ENCODE data around the gene TXK.

Gene TXK

DNA sequence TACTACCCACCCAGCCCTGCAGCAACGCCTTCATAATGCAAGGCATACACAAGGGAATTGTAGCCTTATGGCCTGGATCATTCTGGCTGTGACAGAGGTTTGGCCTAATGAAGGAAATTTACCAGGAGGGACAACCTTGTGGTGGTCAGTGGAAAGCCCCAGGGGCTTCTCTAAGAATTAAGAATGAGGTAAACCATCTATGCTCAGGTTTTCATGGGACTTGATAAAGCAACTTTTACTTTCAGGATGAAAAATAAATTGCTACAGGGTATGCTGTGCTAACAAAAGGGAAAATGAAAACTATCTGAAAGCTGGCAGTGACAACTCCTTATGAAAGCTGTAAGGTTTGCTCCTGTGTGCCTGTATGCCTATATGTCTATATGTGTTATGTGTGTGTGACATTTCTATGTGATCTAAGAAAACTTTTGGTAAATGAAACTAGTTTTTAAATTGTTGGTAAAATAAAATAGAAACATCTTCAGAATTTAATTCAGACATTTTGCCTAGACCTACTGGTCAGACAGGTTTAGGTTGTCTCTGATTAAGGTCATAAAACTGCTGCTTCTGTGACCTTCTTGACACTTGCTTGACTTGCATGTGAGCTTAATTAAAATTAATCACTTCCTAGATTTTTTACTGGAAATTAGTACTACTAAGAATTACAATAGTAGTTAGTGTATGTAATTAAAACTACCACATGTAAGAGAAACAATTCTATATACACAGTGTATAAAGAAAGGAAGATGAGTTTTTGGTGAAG, 19.9 kb upstream of the TXK start:
- no peak for TF ChIP-seq ZNF274 (IDR thresholded peaks at IDR 0.05; ENCODE audit: low read depth, low read length)

DNA sequence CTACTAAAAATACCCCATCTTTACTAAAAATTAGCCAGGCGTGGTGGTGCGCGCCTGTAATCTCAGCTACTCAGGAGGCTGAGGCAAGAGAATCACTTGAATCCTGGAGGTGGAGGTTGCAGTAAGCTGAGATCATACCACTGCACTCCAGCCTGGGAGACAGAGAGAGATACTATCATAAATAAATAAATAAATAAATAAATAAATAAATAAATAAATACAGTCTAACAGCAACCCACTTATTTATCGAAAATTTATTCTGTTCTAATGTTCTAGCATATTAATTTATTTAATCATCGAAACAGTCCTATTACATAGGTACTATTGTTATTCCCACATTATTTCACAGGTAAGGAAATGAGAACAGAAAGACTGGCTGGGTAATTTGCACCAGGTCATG, 18.2 kb upstream of the TXK start:
- no peak for TF ChIP-seq ZNF274 (IDR thresholded peaks at IDR 0.05; ENCODE audit: low read depth, low read length)
- H3K4me3 ChIP-seq (ENCODE audit: low read length): no peak overlapping the region

More for the DNA sequence above, 19.9 kb upstream of the TXK start:
- H3K4me3 ChIP-seq (ENCODE audit: low read length): no peak overlapping the region

DNA sequence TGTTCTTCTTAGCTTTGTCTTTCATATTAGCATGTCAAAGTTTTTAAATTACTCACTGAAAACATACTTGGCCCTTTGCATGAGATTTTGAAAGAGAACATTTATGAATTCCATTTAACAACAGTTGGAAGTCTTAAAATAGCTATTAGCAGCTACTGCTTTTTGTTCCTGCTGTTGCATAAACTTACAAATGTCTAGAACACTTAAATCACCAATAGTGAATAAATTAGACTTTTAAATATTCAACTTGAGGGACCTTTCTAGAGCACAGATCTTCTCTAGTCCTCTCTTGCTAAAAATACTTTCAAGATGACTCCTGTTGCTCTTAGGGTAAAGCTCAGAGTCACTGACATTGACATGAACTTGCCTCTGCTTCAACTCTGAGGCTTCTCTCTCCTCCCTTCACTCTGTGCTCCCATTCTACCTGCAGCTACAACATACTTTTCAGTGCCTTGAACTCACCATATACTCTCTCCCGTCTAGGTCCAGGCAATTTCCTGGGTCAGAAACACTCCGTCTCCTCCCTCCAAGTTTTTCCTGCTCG, 15.8 kb upstream of the TXK start:
- no peak for TF ChIP-seq ZNF274 (IDR thresholded peaks at IDR 0.05; ENCODE audit: low read depth, low read length)
- no peak overlapping the region for H3K4me3 ChIP-seq (ENCODE audit: low read length)

DNA sequence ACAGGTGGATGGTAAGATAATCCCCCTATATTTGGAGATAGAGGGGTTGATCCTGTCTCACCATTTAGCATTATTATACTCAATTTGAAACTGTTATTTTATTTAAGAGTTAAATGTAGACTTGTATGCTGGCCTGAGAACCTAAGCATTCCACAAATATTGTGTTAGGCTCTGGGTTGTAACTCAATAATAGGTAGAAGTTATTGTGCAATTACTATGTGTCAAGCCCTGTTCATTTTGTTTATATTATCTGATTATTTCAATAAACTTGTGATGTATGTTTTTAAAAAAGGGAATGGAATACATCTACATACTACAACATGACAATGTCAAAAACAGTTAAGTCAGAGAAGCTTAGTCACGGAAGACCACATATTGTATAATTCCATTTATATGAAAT, 13.6 kb upstream of the TXK start:
- H3K4me3 ChIP-seq (ENCODE audit: low read length): no peak overlapping the region
- no peak for TF ChIP-seq ZNF274 (IDR thresholded peaks at IDR 0.05; ENCODE audit: low read depth, low read length)

DNA sequence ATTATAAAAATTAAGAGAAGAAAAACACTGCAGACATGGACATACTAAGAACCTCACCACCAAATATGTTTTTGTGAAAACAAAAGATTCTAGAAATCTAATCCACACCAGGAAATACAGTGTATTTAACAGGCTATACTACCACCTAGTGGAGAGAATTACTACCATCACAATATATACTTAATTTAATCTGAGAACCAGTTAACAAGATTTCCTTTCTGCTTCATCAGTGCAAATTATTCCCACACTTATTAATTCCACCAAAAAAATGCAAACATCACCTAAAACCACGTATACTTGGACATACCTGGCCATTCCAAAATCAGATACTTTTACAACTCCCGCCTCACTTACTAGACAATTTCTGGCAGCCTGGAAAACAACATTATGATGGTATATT, 7.0 kb upstream of the TXK start:
- no peak for TF ChIP-seq ZNF274 (IDR thresholded peaks at IDR 0.05; ENCODE audit: low read depth, low read length)
- H3K4me3 ChIP-seq (ENCODE audit: low read length): no peak overlapping the region

DNA sequence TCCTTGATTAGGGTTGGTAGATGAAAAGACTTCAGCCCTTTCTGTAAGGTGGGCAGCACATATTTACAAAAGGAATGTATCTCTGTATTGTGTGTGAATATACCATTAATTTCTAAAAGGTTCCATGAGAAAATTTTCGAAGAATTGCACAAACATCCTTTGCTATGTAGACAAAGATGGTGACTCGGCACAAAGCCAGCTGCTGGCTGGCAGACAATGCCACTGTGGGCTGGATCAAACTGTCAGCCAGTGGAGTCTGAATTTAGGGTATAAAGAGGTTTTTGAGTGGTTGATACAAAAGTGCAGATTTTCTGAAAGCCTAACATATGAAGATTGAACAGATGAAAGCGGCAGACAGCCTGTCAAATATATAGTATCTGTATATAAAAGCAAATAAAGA, 5.6 kb upstream of the TXK start:
- H3K4me3 ChIP-seq (ENCODE audit: low read length): no peak overlapping the region
- no peak for TF ChIP-seq ZNF274 (IDR thresholded peaks at IDR 0.05; ENCODE audit: low read depth, low read length)

DNA sequence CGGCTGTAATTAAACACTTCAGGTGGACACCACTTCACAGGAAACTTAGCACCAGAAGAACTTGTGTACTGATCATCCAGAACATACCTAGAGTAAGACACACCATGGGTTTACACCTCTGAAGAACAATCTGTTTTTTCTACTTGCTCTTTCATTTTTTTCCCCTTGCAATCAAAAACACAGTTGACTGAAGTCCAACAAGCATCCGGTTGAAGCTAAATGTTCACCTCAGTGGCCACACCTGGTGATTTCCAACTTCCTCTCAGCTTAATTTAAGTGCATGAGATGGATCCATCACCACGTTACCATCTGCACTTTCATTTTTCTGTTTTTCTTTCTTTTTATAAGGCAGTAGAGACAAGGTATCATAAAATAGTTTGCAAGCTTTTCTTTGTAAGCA, 4.9 kb upstream of the TXK start:
- no peak for TF ChIP-seq ZNF274 (IDR thresholded peaks at IDR 0.05; ENCODE audit: low read depth, low read length)
- H3K4me3 ChIP-seq (ENCODE audit: low read length): peak overlapping the region; percentile 39; the same call in 1 of the 2 replicates

DNA sequence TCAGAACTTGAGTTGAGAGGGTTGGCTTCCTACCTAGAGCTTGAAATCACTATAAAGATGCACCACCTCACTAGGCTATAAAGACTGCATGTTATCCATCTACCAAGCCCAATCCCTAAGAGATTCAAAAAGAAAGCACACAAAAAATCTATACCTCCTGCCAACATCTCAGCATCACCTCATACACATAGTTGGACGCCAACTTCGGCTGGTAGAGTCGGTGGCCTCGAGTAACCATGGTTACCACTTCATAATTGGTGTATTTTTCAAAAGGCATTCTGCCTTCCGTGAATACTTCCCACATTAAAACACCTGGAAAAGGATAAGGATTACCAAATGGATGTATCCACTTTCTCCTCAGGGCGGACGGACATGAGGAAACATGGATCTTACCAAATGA, 4.5 kb upstream of the TXK start:
- peak overlapping the region; percentile 39; the same call in 1 of the 2 replicates for H3K4me3 ChIP-seq (ENCODE audit: low read length)
- TF ChIP-seq ZNF274 (IDR thresholded peaks at IDR 0.05; ENCODE audit: low read depth, low read length): no peak

DNA sequence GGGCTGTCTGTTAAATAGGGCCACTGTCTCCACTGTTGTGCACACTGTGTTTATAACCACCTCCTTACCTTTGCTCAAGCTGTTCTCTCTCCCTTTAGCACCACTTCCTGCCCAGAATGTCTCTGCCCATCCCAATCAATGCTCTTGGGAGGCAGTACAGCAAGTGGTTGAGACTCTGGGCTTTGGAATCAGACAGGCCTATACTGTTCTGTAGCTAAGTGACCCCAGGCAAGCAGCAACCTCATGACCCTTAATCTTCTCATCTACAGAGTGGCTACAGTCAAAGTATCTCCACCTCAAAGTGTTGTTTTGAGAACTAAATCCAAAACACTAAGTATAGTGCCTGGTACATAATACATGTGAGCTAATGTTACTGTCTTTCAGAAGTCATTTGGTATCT, 3.8 kb upstream of the TXK start:
- TF ChIP-seq ZNF274 (IDR thresholded peaks at IDR 0.05; ENCODE audit: low read depth, low read length): no peak
- no peak overlapping the region for H3K4me3 ChIP-seq (ENCODE audit: low read length)

- no peak overlapping the region for H3K4me3 ChIP-seq (ENCODE audit: low read length)
- no peak for TF ChIP-seq ZNF274 (IDR thresholded peaks at IDR 0.05; ENCODE audit: low read depth, low read length)
Observed at GRCh38 chr4:48133669-48134068, 381 bp downstream of the TXK start.

DNA sequence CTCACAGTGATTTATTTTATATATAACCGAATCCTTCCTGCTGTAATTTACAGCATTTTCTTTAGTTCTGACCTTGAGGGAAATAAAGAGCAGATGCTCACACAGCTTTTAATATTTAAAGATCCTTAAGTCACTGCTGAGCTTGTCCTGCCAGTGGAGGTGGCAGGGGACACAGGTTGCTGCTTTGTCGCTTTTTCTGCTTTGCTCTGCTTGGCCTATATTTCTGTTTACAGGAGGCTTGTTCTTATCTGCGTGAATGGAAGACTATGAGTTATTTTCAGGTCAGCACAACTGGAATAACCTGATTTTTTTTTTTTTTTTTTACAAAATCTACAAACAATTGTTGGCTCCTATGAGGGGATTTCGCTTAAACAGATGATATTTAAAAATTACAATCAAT, 2.3 kb downstream of the TXK start:
- TF ChIP-seq ZNF274 (IDR thresholded peaks at IDR 0.05; ENCODE audit: low read depth, low read length): no peak

DNA sequence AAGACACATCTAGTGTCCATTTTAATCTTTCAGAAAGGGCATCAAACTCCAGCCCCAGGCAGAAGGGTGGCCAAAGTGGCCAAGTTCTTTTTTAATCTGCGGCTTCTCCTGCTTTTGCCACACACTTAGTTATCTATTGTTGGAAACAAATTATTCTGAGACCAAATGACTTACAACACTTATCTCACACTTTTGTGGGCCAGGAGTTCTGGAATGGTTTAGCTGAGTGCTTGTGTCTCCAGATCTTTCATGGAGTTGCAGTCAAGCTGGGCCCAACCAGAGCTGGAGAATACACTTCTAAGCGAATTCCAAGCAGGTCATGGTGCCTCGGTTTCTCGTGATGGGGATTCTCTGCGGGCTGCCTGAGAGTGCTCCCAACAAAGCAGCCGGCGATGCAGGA, 4.0 kb downstream of the TXK start:
- TF ChIP-seq ZNF274 (IDR thresholded peaks at IDR 0.05; ENCODE audit: low read depth, low read length): no peak
- H3K4me3 ChIP-seq (ENCODE audit: low read length): no peak overlapping the region

More for the DNA sequence above, 2.3 kb downstream of the TXK start:
- no peak overlapping the region for H3K4me3 ChIP-seq (ENCODE audit: low read length)

- no peak for TF ChIP-seq ZNF274 (IDR thresholded peaks at IDR 0.05; ENCODE audit: low read depth, low read length)
- H3K4me3 ChIP-seq (ENCODE audit: low read length): no peak overlapping the region
Observed at GRCh38 chr4:48129307-48130014, 4.6 kb downstream of the TXK start.

- TF ChIP-seq ZNF274 (IDR thresholded peaks at IDR 0.05; ENCODE audit: low read depth, low read length): no peak
- no peak overlapping the region for H3K4me3 ChIP-seq (ENCODE audit: low read length)
Observed at GRCh38 chr4:48127682-48128404, 6.2 kb downstream of the TXK start.

Measured in GM08714 (cell line).